ENCODE results near the gene TGFB1.

The TGFB1 gene

GRCh38 chr19:41369769-41370168 lies 16.0 kb upstream of the TGFB1 start:
- Histone ChIP-seq H3K27me3 (ENCODE audit: insufficient read depth, low read depth) (no peaks in the 10 kb centered on the region), H2AFZ (ENCODE audit: low read depth) (no peak overlapping the region), H3K4me2 (no peak overlapping the region), H3K4me1 (ENCODE audit: low read depth, poor library complexity, severe bottlenecking) (peaks cover 14% of the 10 kb centered on the region), H3K79me2 (ENCODE audit: insufficient read depth, low read depth) (no peaks in the 10 kb centered on the region), H3K4me3 (IDR thresholded peaks at IDR 0.05; ENCODE audit: insufficient read depth, low read depth, low read length) (no peak overlapping the region), H3K27ac (no peak overlapping the region), H4K20me1 (ENCODE audit: insufficient read depth) (no peaks in the 10 kb centered on the region), H3K9ac (no peak overlapping the region), H3K36me3 (ENCODE audit: insufficient read depth) (no peaks in the 10 kb centered on the region)
- TF ChIP-seq, protein P1, sequence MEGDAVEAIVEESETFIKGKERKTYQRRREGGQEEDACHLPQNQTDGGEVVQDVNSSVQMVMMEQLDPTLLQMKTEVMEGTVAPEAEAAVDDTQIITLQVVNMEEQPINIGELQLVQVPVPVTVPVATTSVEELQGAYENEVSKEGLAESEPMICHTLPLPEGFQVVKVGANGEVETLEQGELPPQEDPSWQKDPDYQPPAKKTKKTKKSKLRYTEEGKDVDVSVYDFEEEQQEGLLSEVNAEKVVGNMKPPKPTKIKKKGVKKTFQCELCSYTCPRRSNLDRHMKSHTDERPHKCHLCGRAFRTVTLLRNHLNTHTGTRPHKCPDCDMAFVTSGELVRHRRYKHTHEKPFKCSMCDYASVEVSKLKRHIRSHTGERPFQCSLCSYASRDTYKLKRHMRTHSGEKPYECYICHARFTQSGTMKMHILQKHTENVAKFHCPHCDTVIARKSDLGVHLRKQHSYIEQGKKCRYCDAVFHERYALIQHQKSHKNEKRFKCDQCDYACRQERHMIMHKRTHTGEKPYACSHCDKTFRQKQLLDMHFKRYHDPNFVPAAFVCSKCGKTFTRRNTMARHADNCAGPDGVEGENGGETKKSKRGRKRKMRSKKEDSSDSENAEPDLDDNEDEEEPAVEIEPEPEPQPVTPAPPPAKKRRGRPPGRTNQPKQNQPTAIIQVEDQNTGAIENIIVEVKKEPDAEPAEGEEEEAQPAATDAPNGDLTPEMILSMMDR (conservative IDR thresholded peaks at IDR 0.05; ENCODE audit: low read depth, low read length): no peak

DNA sequence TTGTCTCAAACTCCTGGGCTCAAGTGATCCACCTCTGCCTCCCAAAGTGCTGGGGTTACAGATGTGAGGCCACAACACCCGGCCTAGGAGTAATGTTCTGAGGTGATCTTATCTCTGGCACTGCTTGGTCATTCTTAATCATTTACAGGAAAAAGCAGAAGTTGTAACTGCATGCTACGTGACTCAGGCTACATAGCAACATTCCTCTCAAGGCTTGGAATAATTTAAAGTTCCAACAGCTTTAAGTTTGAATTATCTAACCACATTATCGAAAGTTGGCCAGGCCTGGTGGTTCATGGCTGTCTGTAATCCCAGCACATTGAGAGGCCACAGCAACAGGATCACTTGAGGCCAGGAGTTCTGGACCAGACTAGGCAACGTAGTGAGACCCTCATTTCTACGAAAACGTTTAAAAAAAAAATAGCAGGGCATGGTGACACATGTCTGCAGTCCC lies 14.2 kb upstream of the TGFB1 start:
- H2AFZ ChIP-seq (ENCODE audit: low read depth): no peak overlapping the region
- H3K4me1 ChIP-seq (ENCODE audit: low read depth, poor library complexity, severe bottlenecking): peaks cover 19% of the 10 kb centered on the region
- no peak overlapping the region for H3K27ac ChIP-seq
- TF ChIP-seq, protein P1 (conservative IDR thresholded peaks at IDR 0.05; ENCODE audit: low read depth, low read length): no peak
- H4K20me1 ChIP-seq (ENCODE audit: insufficient read depth): no peaks in the 10 kb centered on the region
- H3K4me2 ChIP-seq: no peak overlapping the region
- H3K9ac ChIP-seq: no peak overlapping the region
- H3K4me3 ChIP-seq (IDR thresholded peaks at IDR 0.05; ENCODE audit: insufficient read depth, low read depth, low read length): no peak overlapping the region
- H3K79me2 ChIP-seq (ENCODE audit: insufficient read depth, low read depth): no peaks in the 10 kb centered on the region
- no peaks in the 10 kb centered on the region for H3K36me3 ChIP-seq (ENCODE audit: insufficient read depth)
- H3K27me3 ChIP-seq (ENCODE audit: insufficient read depth, low read depth): no peaks in the 10 kb centered on the region

GRCh38 chr19:41366089-41366488 lies 12.4 kb upstream of the TGFB1 start:
- Histone ChIP-seq H3K4me3 (IDR thresholded peaks at IDR 0.05; ENCODE audit: insufficient read depth, low read depth, low read length) (no peak overlapping the region), H3K27me3 (ENCODE audit: insufficient read depth, low read depth) (no peaks in the 10 kb centered on the region), H3K4me1 (ENCODE audit: low read depth, poor library complexity, severe bottlenecking) (peaks cover 20% of the 10 kb centered on the region), H3K36me3 (ENCODE audit: insufficient read depth) (no peaks in the 10 kb centered on the region), H3K9ac (no peak overlapping the region), H3K79me2 (ENCODE audit: insufficient read depth, low read depth) (no peaks in the 10 kb centered on the region), H3K4me2 (no peak overlapping the region), H3K27ac (no peak overlapping the region), H2AFZ (ENCODE audit: low read depth) (no peak overlapping the region), H4K20me1 (ENCODE audit: insufficient read depth) (no peaks in the 10 kb centered on the region)
- TF ChIP-seq, protein P1 (conservative IDR thresholded peaks at IDR 0.05; ENCODE audit: low read depth, low read length): peak; percentile 41

- Histone ChIP-seq H4K20me1 (ENCODE audit: insufficient read depth) (no peaks in the 10 kb centered on the region), H3K27me3 (ENCODE audit: insufficient read depth, low read depth) (no peaks in the 10 kb centered on the region), H3K4me3 (IDR thresholded peaks at IDR 0.05; ENCODE audit: insufficient read depth, low read depth, low read length) (no peak overlapping the region), H3K4me1 (ENCODE audit: low read depth, poor library complexity, severe bottlenecking) (peaks cover 20% of the 10 kb centered on the region), H3K79me2 (ENCODE audit: insufficient read depth, low read depth) (no peaks in the 10 kb centered on the region), H3K4me2 (peak overlapping the region; percentile 90), H3K36me3 (ENCODE audit: insufficient read depth) (no peaks in the 10 kb centered on the region), H3K27ac (peak overlapping the region; percentile 97), H3K9ac (peak overlapping the region; percentile 95), H2AFZ (ENCODE audit: low read depth) (peak overlapping the region; percentile 70)
- TF ChIP-seq, protein P1 (conservative IDR thresholded peaks at IDR 0.05; ENCODE audit: low read depth, low read length): no peak
These were observed 11.0 kb upstream of the TGFB1 start for GRCh38 chr19:41364524-41365391.
